ENCODE measurements around the gene DCTN3.
A peak's percentile ranks its signal among the peaks of the same experiment; 100 is the strongest.

Gene DCTN3

DNA sequence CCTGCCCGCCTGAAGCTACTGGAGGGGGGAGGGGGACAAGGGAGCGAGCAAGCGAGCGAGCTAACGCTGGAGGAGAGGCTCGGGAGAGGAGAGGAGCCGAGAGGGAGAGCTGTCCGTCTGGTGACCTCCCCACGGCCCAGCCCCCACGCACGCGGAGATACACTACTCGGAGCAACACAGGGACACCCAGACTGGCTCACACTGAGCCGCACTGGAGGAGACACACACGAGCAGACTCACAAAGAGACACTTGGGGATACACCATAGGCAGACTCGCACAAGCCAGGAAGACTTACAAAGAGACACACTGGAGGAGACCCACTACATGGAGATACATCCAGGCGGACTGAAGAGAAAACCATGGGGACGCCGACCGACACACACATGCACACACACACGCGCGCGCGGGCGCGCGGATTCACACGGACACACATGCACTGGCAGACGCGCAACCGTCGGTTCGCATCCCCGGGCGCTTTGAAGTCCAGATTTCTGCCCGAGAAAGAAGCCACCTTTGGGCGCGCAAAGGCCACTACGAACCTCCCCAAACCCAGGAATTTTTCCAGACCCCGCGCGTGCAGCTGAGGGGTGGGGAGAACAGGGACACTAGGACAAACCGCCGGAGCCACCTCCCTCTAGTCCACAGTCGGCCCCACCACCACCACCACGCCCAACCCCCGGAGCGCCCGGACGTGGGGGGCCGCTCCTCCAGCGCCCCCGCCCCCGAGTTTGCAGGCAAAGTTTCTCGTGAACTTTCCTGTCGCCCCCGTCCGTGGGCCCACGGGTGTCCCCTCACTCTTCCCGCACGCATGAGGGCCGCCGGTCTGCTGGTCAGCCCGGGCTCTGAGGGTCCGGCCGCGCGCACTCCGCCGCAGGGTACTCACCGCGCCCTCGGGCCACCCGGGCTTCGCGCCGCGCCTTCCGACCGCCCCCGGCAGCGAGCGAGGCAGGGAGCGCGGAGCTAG, 31.3 kb downstream of the DCTN3 start:
- DNase-seq, result no peak

DNA sequence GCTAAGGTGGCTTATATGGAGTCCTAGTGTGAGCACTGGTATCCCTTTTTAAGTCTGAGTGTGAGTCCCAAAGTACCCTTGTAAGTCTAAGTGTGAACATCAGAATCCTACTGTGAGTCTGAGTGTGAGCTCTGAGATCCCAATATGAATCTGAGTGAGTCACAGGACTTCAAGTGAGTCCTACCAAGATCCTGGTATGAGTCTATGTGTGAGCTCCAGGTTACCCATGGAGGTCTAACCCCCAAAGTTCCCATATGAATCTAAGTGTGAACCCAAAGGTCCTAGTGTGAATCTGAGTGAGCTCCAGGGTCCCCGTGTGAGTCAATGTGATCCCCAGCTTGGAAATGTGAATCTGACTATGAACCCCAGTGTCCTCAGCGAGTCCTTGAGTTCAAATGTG, 33.0 kb downstream of the DCTN3 start:
- DNase-seq, result no peak

DNA sequence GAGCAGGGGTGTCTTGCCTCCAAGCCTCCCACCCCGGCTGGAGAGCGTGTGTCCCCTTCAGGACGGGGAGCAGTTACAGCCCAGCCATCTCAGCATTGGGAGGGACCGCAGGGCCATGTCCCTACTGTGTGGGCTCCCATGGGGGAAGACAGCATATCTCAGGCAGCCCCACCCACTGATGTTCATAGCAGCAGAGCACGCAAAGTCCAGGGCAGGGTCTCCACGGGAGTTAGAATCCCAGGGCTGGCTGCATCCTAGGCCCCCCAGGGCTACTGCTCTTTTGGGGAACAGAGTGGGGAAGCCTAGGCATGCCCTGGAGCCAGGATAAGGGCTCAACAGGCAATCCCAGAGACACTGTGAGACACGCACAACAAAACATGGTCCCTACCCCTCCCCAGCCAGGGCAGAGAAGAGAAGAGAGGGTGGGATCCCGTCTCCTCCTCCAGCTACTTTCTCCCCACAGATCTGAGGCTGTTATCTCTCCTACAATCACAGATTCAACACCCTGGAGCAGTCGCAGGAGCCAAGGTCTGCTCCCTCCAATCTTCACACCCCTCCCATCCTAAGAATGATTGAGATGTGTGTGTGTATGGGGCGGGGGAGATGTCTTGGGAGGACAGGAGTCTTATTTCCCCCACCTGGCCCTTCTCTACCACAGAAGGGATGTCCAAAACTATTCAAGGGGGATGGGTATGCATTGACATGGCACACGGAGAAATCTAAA, 34.2 kb downstream of the DCTN3 start:
- DNase-seq, result no peak

DNA sequence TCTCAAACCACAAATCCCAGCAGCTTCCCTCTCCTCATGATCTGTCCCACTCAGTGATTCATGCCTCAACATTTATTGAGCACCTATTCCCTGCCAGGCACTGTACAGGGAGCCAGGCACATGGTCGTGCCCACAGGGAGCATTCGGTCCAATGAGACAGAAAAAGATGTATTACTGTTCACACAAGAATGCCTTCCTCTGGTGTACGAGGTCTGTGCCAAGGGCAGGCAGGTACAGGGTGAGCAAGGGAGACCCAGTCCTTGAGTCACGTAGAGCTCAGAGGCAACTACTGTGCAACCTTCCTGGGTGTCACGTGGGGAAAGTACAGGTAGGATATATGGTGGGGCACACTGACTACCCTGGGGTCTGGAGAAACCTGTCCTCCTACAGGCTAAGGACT, 35.3 kb downstream of the DCTN3 start:
- no peak for DNase-seq

DNA sequence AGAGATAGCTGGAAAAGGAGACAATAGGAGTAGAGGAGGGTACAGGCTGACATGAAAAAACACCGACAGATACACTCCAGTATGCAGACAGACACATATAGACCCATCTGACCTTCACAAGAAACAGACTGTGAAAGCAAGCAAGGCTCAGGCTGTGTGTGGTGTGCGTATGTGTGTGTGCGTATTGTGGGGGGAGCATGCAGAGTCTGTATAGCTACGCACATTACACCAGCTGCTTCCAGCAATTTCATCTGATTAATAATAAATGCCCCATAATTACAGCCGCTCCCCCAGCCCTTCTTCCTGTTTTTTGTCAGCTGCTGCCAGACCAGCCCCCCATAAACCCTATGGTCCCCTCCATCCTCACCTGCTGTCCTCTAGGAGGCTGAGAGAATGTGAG, 37.5 kb downstream of the DCTN3 start:
- DNase-seq, result peak; percentile 57

DNA sequence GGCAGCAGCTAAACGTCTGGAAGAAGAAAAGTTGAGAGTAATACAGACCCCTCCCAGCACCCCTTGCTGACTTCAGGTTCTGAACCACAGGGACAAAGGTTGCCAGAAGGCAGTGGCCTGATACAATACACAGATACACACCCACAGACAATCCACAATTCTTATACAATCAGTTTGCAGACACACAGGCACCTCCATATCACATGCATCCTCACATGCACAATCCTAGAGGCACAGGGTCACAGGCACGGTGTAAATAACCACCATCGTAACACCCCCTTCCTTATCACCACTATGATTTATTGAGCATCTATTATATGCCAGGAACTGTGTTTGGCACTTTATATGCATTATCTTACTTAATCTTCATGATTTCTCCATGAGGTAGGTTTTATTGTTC, 39.0 kb downstream of the DCTN3 start:
- no peak for DNase-seq

DNA sequence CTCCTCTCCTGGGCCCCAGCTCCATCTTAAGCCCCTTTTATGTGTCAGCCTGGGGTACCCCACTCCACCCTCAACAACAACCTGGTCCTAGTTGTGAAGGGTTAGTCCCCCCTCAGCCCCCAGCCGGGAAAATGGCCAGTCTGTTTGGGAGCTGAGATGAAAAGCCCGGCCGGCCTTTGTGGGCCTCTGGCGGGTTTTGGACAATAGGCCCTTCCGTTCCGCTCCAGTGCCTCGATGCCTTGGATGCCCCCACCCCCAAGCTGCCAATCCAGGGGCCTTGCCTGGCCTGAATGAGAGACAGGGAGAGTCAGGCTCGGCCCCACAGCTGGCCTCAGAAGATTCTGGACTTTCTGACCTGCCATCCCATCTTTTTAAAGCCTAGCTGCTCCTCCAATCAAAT, 39.9 kb downstream of the DCTN3 start:
- no peak for DNase-seq

DNA sequence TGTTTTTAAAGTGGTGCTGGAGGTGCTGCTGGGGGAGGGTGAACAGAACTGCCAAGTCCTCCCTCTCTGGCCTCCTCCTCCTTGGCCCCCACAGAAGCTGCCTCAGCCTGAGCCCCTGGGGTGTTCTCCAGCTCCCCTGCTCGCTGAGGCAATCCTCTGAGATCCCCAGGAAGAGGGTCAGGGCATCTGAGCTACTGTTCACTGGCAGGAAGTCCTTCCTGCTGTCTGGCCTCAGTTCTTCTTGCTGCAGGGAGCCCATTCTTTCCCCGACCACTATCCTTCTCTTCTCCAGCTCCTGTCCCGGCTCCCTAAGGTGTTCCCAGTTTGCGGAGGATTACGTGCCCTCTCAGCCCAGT, 40.5 kb downstream of the DCTN3 start:
- DNase-seq, result no peak

DNA sequence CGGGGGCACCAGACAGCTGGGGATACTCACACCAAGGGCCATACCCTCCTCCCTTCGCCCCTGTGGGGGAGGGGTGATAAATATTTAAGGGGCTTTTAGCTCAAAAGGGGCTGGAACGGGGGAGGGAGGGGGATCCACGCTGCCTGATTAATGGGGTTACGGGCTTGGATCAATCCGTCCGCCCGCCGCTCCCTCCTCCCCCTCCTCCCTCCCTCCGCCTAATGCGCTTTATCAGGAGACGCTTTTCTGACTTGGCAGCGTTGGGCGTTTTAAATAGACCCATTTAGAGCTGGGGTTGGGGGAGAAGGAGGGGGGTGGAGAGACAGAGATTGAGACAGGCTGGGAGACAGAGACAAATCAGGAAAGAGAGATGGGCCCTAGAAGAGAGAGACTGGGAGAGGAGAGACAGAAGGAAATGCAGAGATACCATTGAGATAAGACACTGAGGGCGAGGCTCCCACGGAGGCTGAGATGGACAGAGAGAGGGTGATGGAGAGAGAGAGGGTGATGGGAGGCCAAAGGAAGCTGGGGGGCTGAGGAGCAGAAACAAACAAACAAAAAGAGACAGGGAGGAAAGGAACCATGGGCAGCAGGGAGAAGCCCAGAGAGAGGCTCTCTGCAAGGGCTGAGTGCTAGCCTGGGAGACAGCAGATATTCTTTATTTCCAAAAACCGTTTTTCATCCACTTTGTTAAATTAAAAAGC, 41.0 kb downstream of the DCTN3 start:
- no peak for DNase-seq

DNA sequence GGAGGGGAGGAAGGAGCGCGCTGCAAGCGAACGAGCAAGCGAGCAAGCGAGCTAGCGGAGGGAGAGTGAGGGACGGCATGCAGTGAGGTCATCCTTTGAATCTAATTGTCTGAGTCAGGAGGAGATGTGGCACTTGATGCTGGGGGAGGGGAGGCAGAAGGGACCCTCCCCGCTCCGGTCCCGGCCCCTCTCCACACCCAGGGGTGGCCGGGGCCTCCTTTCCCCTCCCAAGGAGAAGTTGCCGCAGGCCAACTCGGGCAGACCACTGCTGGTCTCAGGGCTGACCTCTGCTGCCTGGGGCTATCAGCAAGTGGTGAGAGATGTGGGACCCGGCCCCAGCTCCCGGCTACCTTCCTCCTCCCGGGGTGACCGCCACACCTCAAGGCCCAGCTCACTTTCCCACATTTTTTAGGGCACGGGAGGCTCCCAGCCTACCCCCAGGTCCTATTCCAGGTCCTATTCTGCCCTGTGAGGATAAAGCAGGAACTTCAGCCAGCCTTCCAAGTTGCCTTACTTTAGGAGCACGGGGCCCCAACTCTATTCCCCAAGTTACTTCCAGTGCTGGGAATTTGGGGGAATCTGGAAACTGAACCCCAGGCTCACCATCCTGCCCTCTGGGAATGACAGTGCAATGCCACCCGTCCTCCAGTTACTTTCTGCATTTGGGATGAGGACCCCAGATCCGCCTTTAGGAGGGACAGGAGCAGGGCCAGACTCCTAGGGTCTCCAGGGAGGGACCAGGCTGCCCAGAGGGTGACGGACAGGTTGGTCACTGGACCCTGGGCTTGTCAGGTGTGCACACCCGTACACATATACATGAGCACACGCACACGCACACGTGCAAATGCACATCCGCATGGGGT, 41.8 kb downstream of the DCTN3 start:
- peak; percentile 15 for DNase-seq

DNA sequence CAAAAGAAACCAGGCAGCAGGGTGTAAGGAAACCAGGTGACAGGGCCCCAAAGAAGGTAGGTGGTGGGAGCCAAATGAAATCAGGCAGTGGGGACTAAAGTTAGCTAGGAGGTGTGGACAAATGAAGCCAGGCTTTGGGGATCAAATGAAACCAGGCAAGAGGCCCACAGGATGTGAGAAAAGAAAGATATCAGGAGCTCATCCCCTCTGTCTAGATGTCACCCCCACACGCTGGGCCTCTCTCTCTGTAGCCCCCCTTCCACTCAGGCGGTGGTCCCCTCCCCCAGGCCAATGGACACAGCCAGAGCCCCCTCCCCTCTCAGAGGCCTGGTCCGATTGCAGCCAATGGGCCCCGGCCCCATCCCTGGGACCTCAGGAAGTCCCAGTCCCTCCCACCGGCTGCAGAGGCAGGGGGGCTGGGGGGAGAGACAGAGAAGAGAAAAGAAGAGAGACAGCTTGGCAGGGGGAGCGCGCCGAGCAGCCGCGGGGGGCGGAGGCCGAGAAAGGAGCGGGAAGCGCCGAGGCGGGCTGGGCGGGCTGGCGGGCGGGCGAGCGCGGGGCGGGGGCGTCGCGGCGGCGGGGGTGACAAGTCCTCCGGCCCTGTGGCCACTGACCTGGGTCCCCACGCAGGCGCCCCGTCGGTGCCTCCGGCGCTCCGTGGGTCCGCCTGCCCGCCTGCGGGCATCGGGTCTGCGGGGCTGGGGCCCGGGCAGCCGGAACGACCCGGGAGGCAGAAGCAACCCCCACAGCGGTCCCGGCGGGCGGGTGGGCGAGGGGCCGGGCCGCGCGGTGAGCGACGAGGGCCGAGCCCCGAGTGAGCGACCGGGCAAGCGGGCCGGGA, 42.7 kb downstream of the DCTN3 start:
- no peak for DNase-seq

DNA sequence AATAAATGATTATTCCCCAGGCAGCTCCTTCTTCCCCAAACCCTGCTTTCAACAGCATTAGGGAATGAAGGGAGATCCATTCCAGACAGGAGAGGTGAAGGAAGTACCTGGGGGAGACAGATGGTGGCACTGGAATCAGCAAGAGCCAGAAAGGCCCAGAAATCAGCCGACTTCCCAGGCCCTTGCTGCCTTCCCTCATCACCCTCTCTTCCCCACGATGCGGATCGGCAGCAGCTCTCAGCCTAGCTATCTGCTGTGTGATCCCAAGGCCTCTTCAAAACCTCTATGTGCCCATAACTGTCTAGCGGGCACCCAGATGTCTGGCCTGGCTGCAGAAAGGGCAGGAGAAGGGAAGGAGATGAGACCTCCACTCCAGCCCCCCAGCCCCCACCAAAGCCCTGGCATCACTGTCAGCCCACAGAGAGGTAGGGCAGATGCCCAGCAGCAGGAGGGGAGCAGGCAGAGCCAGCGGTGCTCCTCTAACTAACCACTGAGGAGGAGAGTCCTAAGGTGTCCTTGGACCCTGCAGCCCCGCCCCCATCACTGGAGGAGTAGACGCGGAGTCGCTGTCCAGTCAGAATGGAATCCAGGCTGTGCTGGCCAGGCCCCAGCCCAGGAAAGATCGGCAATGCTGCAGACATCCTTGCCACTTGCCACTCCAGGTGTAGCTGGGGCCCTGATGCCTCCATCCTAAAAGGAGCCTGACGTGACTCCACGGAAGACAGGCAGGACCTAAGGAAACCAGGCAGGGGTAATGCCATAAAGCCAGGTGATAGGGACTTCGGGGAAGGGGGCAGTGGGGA, 43.5 kb downstream of the DCTN3 start:
- DNase-seq, result no peak

DNA sequence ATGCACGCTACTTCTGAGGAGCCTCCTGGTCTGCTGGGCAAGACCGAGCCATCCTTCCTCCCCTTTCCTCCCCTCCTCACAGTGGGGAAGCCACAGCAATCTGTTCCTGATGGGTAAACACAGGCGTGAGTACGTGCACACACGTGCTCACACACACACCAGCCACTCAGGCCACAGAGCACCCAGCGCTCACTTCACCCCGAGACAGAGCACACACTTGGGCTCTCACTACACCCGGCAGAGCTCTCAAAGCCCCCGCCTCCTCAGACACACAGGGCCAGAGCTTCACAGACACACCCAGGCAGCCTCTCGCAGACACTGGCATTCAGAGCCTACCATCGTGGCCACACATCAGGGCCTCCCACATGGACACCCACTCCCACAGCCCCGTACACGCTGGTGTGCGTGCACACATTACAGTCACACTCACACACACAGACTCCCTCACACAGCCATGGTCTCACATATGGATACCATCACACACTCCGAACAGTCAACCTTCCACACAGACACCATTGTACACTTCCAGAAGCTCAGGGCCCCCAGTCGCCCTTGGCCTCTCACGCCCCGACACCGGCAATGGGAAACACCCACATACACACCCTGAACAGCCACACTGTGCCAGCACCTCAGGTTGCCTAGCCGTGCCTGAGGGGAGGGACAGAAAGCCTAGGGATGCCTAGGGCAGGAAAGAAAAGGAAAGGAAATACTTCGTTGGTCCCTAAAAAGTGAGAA, 44.3 kb downstream of the DCTN3 start:
- DNase-seq, result no peak

DNA sequence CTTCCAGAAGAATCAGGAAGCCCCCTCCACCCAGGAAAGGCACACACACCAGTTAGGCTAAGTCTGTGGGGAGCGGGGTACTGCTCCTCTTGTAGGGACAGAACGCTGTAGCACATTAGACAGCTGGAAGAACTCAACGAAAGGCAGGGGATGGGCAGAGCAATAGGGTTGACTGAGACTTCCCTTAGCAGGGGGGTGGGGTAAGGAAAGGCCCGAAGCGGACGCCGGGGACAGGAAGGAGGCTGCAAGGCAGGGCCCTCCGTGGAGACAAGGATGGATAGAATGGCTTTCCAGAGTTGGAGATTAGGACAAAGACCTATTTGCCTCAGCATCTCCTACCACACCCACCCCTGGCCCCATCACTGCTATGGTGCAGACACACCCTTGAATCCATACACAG, 45.1 kb downstream of the DCTN3 start:
- no peak for DNase-seq

DNA sequence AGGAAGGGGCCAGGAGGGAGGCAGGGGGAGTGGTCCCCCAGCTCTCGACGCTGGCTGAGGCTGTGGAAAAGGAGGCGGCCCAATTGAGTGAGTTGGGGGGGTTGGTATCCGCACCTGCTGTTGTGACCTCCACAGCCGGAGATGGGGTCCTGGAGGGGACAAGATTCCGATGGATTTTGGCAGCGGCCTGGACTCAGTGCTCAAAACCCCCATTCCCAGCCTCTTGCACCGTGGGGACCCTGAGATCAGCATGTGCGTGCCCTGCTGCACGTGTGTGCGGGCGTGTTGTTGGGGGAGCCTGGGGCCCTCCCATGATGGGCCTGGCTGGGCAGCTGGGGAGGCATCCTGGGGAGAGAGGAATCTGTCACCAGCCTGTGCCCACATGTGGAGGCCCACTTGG, 45.7 kb downstream of the DCTN3 start:
- no peak for DNase-seq

DNA sequence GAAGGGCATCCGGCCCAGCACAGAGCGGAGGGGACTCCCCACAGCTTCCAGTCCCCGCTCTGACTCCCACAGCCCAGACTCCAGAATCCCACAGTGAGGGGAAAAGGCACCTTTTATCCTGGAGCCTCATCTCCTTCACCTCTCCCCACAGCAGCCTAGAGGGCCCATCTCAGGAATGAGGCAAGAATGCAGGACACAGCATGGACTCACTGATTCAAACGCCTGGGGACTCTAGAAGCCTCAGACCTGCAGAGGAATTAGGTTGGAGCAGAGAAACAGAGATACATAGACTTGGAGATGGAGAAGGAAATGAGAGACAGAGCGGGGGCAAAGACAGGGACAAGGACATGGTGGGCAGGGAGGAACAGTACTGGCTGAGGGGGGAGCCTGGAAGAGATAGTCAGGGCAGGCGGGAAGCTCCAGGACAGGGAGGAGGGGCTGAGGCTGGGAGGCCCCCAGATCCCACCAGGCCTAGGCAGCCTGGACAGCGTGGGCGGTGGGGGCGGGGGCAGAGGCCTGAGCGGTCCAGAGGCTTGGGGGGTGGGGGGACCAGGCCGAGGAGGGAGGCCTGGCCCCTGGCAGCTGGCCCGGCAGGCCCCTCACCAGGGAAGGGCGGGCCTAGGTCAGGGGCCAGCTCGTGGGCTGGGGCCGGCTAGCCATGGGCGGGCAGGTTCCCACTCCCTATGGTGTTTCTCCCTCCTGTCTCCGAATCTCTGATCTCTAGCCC, 46.5 kb downstream of the DCTN3 start:
- DNase-seq, result no peak

DNA sequence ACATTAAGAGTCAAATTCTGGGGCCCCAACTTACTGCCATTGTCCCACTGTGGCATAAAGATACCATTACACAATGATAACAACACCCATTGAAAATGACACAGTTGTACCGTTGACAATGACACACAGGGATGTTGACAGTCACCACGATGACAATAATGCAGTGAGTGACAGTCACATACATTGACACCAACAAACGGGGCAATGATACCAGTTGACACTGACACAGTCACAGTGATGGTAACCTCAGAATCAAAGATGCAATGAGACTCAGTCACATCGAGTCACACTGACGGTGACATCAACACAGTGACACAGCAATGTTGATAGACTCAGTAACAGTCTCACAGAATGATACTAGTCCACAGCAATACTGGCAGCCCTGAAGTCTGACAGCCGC, 47.7 kb downstream of the DCTN3 start:
- no peak for DNase-seq

DNA sequence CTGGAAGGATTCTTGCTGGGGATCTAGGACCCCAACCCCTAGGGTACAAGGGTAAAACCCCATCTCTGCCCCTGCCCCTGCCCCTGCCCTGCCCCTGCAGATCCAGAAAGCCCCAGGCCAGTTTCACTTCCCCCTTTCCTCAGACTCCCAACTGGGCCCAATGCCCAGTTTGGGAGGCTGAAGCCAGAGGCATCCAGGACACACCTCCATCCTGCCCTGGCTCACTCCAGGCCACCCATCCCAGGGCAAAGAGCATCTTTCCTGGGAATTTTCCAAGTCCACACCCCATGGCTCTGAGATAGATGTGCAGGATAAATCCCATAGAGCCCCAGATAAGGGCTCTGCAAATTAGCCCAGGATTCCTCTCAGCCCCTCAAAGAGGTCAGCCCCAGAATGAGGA, 48.2 kb downstream of the DCTN3 start:
- DNase-seq, result no peak

DNA sequence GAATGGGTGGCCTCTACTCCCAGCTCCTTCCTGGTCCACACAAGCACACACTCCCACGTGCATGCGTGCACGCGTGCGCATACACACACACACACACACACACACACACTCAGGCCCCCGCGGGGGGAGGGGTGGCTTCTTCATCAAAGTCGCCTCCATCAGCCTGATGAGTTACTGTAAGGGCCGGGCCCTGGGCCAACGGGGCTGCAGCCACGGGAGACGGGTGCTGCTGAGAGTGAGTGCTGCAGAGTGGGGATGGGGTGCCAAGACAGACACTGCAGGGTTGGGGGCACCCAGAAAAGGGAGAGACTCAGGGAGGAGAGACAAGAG, 48.8 kb downstream of the DCTN3 start:
- DNase-seq, result no peak
